ENCODE data around the gene SPDYE6. TPM values are rescaled to one million over a fixed set of nuclear protein-coding genes. Genes with fewer than 3 reads are reported as not detected.
"Not testable (repeated sequence)": the region's sequence is repeated elsewhere in the genome, so short reads cannot be mapped to it uniquely, and the experiment has no call there.

SPDYE6 gene
- total RNA-seq, 2 experiments from 2014 or later: 0.13 TPM; not detected in 1

DNA sequence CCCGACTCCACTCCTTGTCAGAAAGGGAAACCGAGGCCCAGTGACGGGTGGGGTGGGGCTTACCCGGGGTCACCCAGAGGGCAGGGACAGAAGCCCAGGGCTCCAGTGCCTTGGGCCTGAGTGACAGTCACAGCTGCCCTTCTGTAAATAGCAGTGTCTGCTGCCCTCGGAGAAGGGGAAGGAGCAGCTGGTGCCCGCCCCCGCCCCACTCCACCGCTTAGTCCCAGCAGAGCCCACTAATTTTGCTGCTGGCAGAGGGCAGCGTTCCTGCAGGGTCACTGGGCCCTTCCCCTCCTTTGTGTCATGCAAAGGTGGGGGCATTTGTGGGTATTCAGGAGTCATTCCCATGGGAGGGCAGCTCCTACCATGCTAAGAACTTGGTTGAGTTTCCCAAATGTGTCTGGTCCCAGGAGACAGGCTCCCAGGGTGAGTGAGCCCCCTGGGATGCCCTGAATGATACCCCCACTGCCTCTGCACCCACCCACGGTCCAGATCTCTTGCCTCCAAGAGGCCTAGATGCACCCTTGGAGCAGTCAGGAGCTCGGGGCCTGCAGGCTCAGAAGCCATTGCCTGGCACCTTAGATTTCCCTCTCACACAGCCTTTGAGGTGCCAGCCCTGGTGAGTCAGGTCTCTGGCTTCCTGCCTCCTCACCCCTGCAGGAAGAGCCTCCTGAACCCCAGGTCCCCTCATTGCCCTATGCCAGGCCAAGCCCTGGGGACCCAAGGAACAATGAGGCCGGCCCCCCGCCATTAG lies 52.4 kb downstream of the SPDYE6 start:
- H3K9me3 Mint-ChIP-seq: no peaks in the 10 kb centered on the region

DNA sequence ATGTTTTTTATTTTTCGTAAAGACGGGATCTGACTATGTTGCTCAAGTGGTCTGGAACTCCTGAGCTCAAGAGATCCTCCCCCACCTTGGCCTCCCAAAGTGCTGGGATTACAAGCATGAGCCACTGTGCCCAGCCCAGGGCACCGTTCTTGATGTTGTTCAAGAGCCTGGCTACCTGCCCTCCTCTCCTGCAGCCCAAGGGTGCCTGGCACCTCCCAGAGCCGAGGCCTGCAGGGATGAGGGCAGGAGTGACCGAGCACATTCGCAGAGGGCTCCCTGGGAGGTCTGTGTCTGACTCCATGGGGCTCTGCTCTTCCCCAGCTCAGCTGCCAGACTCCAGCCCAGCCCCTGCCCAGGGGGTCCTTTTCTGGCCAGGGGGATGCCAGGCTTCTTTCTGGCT lies 54.2 kb downstream of the SPDYE6 start:
- H3K4me1 Mint-ChIP-seq: peaks cover 24% of the 10 kb centered on the region
- no peak overlapping the region for H3K27ac Mint-ChIP-seq
- POLR2A ChIA-PET: no interaction called here
- H3K4me3 Mint-ChIP-seq: no peak overlapping the region
- no peaks in the 10 kb centered on the region for H3K9me3 Mint-ChIP-seq
- peaks cover 2% of the 10 kb centered on the region for H3K27me3 Mint-ChIP-seq
- H3K36me3 Mint-ChIP-seq (ENCODE audit: low read depth): no peaks in the 10 kb centered on the region
- DNase-seq: no peak
- CTCF ChIA-PET: no interaction called here

More for the DNA sequence above, 52.4 kb downstream of the SPDYE6 start:
- DNase-seq: no peak
- CTCF ChIA-PET: no interaction called here
- Mint-ChIP-seq H3K27me3 (no peaks in the 10 kb centered on the region), H3K4me1 (peaks cover 34% of the 10 kb centered on the region), H3K27ac (peak overlapping the region; percentile 16), H3K36me3 (ENCODE audit: low read depth) (no peaks in the 10 kb centered on the region), H3K4me3 (no peak overlapping the region)
- POLR2A ChIA-PET: no interaction called here

DNA sequence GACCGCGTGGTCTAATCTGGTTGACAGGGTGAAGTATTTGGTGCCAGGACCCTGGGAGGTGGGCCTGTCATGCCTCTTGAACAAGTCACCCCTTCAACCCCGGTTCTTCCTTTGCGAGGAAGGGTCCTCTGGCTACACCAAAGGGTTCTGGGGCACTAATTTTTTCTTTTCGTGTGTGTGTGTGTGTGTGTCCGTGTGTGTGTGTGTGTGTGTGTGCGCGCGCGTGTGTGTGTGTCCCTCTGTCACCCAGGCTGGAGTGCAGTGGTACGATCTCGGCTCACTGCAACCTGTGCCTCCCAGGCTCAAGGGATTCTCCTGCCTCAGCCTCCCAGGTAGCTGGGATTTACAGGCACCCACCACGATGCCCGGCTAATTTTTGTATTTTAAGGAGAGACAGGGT lies 54.9 kb downstream of the SPDYE6 start:
- POLR2A ChIA-PET; H3K4me3 Mint-ChIP-seq; H3K27me3 Mint-ChIP-seq; H3K27ac Mint-ChIP-seq; CTCF ChIA-PET; DNase-seq; H3K36me3 Mint-ChIP-seq (ENCODE audit: low read depth); H3K9me3 Mint-ChIP-seq: not testable (repeated sequence)
- H3K4me1 Mint-ChIP-seq: peaks cover 17% of the 10 kb centered on the region

DNA sequence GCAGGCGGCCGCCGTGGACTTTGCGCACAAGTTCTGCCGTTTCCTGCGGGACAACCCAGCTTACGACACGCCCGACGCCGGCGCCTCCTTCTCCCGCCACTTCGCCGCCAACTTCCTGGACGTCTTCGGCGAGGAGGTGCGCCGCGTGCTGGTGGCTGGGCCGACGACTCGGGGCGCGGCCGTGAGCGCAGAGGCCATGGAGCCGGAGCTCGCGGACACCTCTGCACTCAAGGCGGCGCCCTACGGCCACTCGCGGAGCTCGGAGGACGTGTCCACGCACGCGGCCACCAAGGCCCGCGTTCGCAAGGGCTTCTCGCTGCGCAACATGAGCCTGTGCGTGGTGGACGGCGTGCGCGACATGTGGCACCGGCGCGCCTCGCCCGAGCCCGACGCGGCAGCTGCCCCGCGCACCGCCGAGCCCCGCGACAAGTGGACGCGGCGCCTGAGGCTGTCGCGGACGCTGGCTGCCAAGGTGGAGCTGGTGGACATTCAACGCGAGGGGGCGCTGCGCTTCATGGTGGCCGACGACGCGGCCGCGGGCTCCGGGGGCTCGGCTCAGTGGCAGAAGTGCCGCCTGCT lies 55.5 kb downstream of the SPDYE6 start:
- POLR2A ChIA-PET: no interaction called here
- no peak for DNase-seq
- CTCF ChIA-PET: no interaction called here
- H3K27ac Mint-ChIP-seq: no peak overlapping the region
- no peaks in the 10 kb centered on the region for H3K36me3 Mint-ChIP-seq (ENCODE audit: low read depth)
- H3K9me3 Mint-ChIP-seq: no peaks in the 10 kb centered on the region
- H3K4me3 Mint-ChIP-seq: no peak overlapping the region
- peaks cover 2% of the 10 kb centered on the region for H3K27me3 Mint-ChIP-seq
- peaks cover 15% of the 10 kb centered on the region for H3K4me1 Mint-ChIP-seq

DNA sequence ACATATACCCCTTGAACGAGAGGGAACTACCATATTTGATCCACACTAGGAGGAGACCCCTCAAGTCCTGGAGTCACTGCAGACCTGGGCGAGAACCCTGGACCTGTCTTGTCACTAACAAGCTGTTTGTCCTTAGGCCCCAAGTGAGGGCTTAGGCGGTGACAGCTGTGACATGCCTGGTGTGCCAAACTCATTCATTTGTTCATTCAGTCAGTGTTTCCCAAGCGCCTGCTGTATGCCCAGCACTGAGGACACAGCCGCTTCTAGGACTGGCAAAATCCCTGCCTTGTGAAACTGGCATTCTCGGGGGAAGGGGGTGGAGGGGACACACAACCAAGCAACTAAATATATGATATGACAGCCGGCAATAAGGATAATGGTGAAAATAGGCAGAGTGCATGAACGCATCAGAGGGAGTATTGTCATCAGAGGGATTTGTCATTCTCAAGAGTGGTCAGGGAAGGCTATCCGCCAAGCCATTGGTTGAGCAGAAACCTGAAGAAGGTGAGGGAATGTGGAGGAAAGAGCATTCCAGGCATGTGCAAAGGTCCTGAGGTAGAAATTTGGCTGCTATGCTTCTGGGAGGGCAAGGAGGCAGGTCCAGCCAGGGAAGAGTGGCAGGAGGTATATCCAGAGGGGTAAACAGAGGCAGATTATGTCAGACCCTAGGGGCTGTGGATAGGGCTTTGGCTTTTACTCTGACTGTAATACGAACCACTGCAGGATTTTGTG lies 58.6 kb downstream of the SPDYE6 start:
- no peak overlapping the region for H3K27ac Mint-ChIP-seq
- DNase-seq: no peak
- CTCF ChIA-PET: no interaction called here
- H3K27me3 Mint-ChIP-seq: peaks cover 2% of the 10 kb centered on the region
- no peaks in the 10 kb centered on the region for H3K9me3 Mint-ChIP-seq
- no peaks in the 10 kb centered on the region for H3K36me3 Mint-ChIP-seq (ENCODE audit: low read depth)
- peaks cover 2% of the 10 kb centered on the region for H3K4me1 Mint-ChIP-seq
- POLR2A ChIA-PET: no interaction called here
- H3K4me3 Mint-ChIP-seq: no peak overlapping the region

DNA sequence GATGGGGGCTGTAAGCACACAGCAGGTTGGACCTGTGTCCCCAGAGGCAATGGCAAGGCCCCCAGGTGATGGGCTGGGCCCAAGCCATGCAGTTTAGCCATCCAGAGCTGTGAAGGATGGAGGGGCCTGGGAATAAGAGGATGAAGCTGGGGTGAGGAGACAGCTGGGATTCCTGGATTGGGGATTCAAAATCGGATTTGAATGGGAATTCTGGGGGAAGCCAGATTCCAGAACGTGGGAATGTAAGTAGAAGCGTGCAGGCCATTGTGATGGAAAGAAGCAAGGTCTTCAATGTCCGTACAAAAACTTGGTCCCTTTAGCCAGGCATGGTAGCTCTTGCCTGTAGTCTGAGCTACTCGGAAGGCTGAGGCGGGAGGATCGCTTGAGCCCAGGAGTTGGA lies 59.7 kb downstream of the SPDYE6 start:
- no peak overlapping the region for H3K27ac Mint-ChIP-seq
- CTCF ChIA-PET: no interaction called here
- POLR2A ChIA-PET: no interaction called here

DNA sequence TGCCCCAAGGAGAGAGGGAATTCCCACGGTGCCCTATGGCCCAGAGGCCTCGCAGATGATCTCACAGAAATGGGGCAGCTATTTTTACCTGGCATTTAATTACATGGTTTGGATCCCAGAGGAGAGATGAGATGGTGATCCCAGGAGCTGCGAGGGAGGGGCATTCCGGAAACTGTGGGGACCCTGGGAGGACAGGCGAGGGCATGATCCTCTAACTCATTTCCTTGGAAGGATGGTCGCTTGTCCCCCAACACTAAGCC lies 60.1 kb downstream of the SPDYE6 start:
- Mint-ChIP-seq H3K4me3 (no peak overlapping the region), H3K27me3 (peaks cover 8% of the 10 kb centered on the region), H3K4me1 (peaks cover 10% of the 10 kb centered on the region), H3K27ac (no peak overlapping the region), H3K9me3 (no peaks in the 10 kb centered on the region), H3K36me3 (ENCODE audit: low read depth) (no peaks in the 10 kb centered on the region)
- POLR2A ChIA-PET: no interaction called here
- DNase-seq: no peak
- CTCF ChIA-PET: no interaction called here

More for the DNA sequence above, 59.7 kb downstream of the SPDYE6 start:
- H3K36me3 Mint-ChIP-seq (ENCODE audit: low read depth): no peaks in the 10 kb centered on the region
- H3K4me3 Mint-ChIP-seq: no peak overlapping the region
- H3K9me3 Mint-ChIP-seq: no peaks in the 10 kb centered on the region
- peaks cover 6% of the 10 kb centered on the region for H3K4me1 Mint-ChIP-seq
- peaks cover 6% of the 10 kb centered on the region for H3K27me3 Mint-ChIP-seq
- DNase-seq: no peak

Other genes with a start within 250 kb of the SPDYE6 start
- 1 to 10 TPM; 2.1 to 2.3 TPM for gene SH2B2, start 69.6 kb downstream of the SPDYE6 start, total RNA-seq
- gene PRKRIP1, start 39.9 kb upstream of the SPDYE6 start, total RNA-seq: 10 to 100 TPM; 27.2 to 28.3 TPM
- 10 to 100 TPM; 59.5 to 61.9 TPM for gene ORAI2, start 77.1 kb upstream of the SPDYE6 start, total RNA-seq
- gene ALKBH4, start 108.4 kb upstream of the SPDYE6 start, total RNA-seq: 10 to 100 TPM in 1 of 2 experiments, 1 to 10 TPM in 1; 9.4 to 10.4 TPM
- 10 to 100 TPM; 19.5 to 19.8 TPM for gene LRWD1, start 108.5 kb upstream of the SPDYE6 start, total RNA-seq
- gene POLR2J, start 122.5 kb upstream of the SPDYE6 start, total RNA-seq: 10 to 100 TPM; 41.7 to 46.5 TPM
- 1 to 10 TPM; 8.7 to 9.6 TPM for gene RASA4B, start 161.3 kb upstream of the SPDYE6 start, total RNA-seq
- 10 to 100 TPM; 13.2 to 14.0 TPM for gene UPK3BL2, start 187.3 kb upstream of the SPDYE6 start, total RNA-seq
- under 1 TPM in 1 of 2 experiments, not detected in 1; 0.15 TPM for gene SPDYE2, start 194.8 kb upstream of the SPDYE6 start, total RNA-seq
- 10 to 100 TPM; 24.9 to 25.0 TPM for gene POLR2J3, start 216.1 kb upstream of the SPDYE6 start, total RNA-seq

Measured in activated CD4-positive, alpha-beta memory T cell treated with anti-CD3 and anti-CD28 coated beads, Interleukin-2, amount 10 ng/mL, durations not matched to agents 7 days and 5 days (primary cell).